Cardiac ventricle fibroblast (primary cell): ENCODE results near the gene MFAP3. TPM values are rescaled to one million over a fixed set of nuclear protein-coding genes. Genes with fewer than 3 reads are reported as not detected.

Experiments used
- total RNA-seq: library from RNA; depleted of rRNA; stranded (reverse); fragments of >200 nt; gene quantifications from 2 replicates; pipeline ENCODE4 v1.2.3, GENCODE V29; 2015

MFAP3 gene
- 34.4 and 43.6 TPM in 2 replicates for total RNA-seq

DNA sequence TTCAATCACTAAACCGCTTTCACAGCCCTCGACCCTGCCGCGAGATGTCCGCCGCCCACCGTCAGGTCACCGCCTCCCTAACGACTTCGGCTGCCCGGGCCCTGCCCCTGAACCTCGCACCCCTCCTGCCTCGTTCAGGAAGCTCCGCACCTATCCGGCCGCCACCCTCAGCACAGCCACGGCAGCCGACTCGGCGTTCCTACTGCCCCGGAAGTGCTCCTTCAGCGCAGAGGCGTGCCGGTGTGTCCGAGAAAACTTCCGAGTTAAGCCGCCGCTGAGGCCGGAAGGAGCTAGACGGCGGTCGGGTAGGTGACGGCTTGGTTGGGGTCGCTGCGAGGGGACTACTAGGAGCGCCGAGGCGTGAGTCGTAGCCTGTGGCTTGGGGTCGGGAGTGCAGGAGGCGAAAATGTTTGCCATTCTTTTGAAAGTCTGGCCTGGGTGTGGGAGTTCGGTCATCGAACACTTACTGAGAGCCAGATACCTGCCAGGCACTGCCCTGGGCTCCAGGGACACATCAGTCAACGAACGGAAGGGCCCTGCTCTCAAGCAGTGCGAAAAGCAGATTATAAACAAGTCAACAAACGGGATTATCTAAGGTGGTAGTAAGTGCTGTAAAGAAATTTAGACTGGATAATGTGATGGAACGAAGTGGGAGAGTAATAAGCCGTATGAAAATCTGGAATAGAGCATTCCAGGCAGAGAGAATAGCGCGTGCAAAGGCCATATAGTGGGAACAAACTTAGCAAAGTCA is at the start of gene MFAP3, which contains the start of gene FAM114A2:
Gene MFAP3, plus strand, starts transcription at position 261 of the 751 bp plus-strand sequence. CDS start 10,756 bp downstream, outside the sequence.
Gene FAM114A2, minus strand, starts transcription at position 204 of the 751 bp plus-strand sequence. CDS start 3,957 bp downstream, outside the sequence.

Other genes starting within 250 kb of the MFAP3 start
- gene FAM114A2, start 57 bp upstream of the MFAP3 start, total RNA-seq: 17.2 and 17.3 TPM in 2 replicates
- gene GALNT10, start 151.8 kb downstream of the MFAP3 start, total RNA-seq: 35.7 and 37.4 TPM in 2 replicates